Smooth muscle cell (in vitro differentiated cells): Measurements from ENCODE around the gene KRTAP10-3. TPM values are rescaled to one million over a fixed set of nuclear protein-coding genes. Genes with fewer than 3 reads are reported as not detected.

Experiments used
- DNase-seq: peaks from one replicate; lab custom pipeline; 2025; ENCODE audit not compliant: unreplicated experiment; lab: John Stamatoyannopoulos, UW
- H2AFZ ChIP-seq: fragments of 200-600 bp; sonication (generic); 2 replicates; pipeline ENCODE4 v1.6.0; 2016; ENCODE audit warnings: antibody characterized with exemption, low read depth, mild to moderate bottlenecking
- H3F3A ChIP-seq: fragments of 200-600 bp; sonication (generic); 2 replicates; pipeline ENCODE4 v1.6.0; 2017; ENCODE audit warnings: antibody characterized with exemption, low read depth
- H3K27ac ChIP-seq: fragments of 200-600 bp; sonication (generic); 2 replicates; pipeline ENCODE4 v1.5.1; 2016; ENCODE audit warnings: low read depth, mild to moderate bottlenecking
- H3K27me3 ChIP-seq: fragments of 200-600 bp; sonication (generic); 2 replicates; pipeline ENCODE4 v1.6.1; 2016; ENCODE audit warnings: low read depth, mild to moderate bottlenecking
- H3K36me3 ChIP-seq: fragments of 200-600 bp; sonication (generic); 2 replicates; pipeline ENCODE4 v1.5.1; 2016; ENCODE audit warnings: low read depth
- H3K4me1 ChIP-seq: fragments of 200-600 bp; sonication (generic); 2 replicates; pipeline ENCODE4 v1.5.1; 2016; ENCODE audit warnings: low read depth
- H3K4me2 ChIP-seq: fragments of 200-600 bp; sonication (generic); 2 replicates; pipeline ENCODE4 v1.6.0; 2016; ENCODE audit warnings: mild to moderate bottlenecking
- H3K4me3 ChIP-seq: fragments of 200-600 bp; sonication (generic); 2 replicates; pipeline ENCODE4 v1.5.1; 2016; ENCODE audit warnings: mild to moderate bottlenecking
- H3K79me2 ChIP-seq: fragments of 200-600 bp; sonication (generic); 2 replicates; pipeline ENCODE4 v1.6.0; 2016; ENCODE audit warnings: low read depth, mild to moderate bottlenecking
- H3K9ac ChIP-seq: fragments of 200-600 bp; sonication (generic); 2 replicates; pipeline ENCODE4 v1.6.0; 2016; ENCODE audit warnings: low read depth
- H3K9me3 ChIP-seq: fragments of 200-600 bp; sonication (generic); replicated peaks from 2 replicates; pipeline ENCODE4 v1.5.1; 2016; ENCODE audit warnings: low read depth
- H4K20me1 ChIP-seq: fragments of 200-600 bp; sonication (generic); 2 replicates; pipeline ENCODE4 v1.6.0; 2016; ENCODE audit warnings: low read depth
- WGBS: methylation state at CpG from one replicate; pipeline ENCODE4 v1.1.7; 2016; ENCODE audit warnings: low lambda C conversion rate; 5-methylcytosine and 5-hydroxymethylcytosine counted together
- polyA plus RNA-seq: library from polyadenylated mRNA; unstranded; fragments of >200 nt; fragmentation: Nextera tagmentation; extraction: Ambion mirVana; gene quantifications from 2 replicates; pipeline ENCODE4 v1.2.1, GENCODE V29; 2016
- total RNA-seq: library from RNA; depleted of rRNA; stranded (reverse); fragments of >200 nt; gene quantifications from 2 replicates; pipeline ENCODE4 v1.2.3, GENCODE V29; 2014
- TF ChIP-seq, protein P1 (sequence below): fragments of 200-600 bp; sonication (generic); IDR thresholded peaks from 2 replicates; pipeline ENCODE4 v1.5.1; 2017; ENCODE audit warnings: borderline replicate concordance, mild to moderate bottlenecking, antibody characterized with exemption; ENCODE audit not compliant: insufficient read depth, poor library complexity, severe bottlenecking

The KRTAP10-3 gene
- total and polyA plus RNA-seq, 2 experiments from 2014 or later, result not detected

DNA sequence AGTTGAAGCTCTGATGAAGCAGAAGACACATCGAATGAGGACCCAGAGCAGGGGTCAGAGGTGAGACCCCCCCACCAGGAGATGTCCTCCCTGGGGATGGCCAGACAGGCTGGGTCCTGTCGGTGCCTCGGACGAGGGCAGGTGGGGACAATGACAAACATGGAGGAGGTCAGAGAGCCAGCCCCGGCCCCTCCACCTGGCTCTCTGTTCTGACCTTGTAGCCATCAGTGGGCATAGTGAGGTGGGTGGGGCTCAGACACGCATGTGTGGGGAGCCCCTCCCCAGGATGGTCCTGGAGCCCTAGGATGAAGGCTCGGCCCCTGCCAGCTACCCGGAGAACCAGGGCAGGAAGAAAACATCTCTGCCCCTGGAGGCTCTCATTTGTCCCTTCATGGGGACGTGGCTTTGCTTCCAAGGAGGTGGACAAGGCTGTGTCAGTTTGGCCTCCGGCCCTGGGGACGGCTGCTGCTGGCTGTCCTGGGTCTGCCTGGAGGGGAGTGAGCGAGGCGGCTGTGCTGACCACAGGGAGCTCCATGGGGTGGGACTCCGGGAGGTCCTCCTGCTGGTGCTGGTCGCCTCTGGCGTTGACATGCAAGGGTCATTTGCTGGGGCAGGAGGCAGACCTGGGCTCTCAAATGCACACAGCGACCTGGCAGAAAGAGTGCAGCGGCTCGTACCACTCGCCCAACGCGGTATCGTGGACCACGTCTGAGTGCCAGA, 31.2 kb upstream of the KRTAP10-3 start:
- Histone ChIP-seq H2AFZ (no peak overlapping the region), H3K79me2 (no peaks in the 10 kb centered on the region), H3K4me1 (peaks cover 6% of the 10 kb centered on the region), H3K4me2 (no peak overlapping the region), H4K20me1 (no peaks in the 10 kb centered on the region), H3K36me3 (no peaks in the 10 kb centered on the region), H3K4me3 (no peak overlapping the region), H3F3A (no peaks in the 10 kb centered on the region), H3K9ac (no peak overlapping the region), H3K27ac (no peak overlapping the region), H3K9me3 (no peaks in the 10 kb centered on the region), H3K27me3 (no peaks in the 10 kb centered on the region)
- DNase-seq, result no peak
- 98% methylated on average over 24 of the region's 24 CpGs for WGBS
- TF ChIP-seq, protein P1, sequence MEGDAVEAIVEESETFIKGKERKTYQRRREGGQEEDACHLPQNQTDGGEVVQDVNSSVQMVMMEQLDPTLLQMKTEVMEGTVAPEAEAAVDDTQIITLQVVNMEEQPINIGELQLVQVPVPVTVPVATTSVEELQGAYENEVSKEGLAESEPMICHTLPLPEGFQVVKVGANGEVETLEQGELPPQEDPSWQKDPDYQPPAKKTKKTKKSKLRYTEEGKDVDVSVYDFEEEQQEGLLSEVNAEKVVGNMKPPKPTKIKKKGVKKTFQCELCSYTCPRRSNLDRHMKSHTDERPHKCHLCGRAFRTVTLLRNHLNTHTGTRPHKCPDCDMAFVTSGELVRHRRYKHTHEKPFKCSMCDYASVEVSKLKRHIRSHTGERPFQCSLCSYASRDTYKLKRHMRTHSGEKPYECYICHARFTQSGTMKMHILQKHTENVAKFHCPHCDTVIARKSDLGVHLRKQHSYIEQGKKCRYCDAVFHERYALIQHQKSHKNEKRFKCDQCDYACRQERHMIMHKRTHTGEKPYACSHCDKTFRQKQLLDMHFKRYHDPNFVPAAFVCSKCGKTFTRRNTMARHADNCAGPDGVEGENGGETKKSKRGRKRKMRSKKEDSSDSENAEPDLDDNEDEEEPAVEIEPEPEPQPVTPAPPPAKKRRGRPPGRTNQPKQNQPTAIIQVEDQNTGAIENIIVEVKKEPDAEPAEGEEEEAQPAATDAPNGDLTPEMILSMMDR, result no peak

- Histone ChIP-seq H4K20me1 (no peaks in the 10 kb centered on the region), H3K9me3 (no peaks in the 10 kb centered on the region), H3K27me3 (no peaks in the 10 kb centered on the region), H3K4me1 (peaks cover 6% of the 10 kb centered on the region), H3K4me2 (no peak overlapping the region), H3K36me3 (no peaks in the 10 kb centered on the region), H2AFZ (no peak overlapping the region), H3F3A (no peaks in the 10 kb centered on the region), H3K4me3 (no peak overlapping the region), H3K27ac (no peak overlapping the region), H3K9ac (no peak overlapping the region), H3K79me2 (no peaks in the 10 kb centered on the region)
- TF ChIP-seq, protein P1, result no peak
- WGBS, result 97% methylated on average over 2 of the region's 2 CpGs
- DNase-seq, result no peak
Observed at GRCh38 chr21:44589094-44589493, 30.5 kb upstream of the KRTAP10-3 start.

GRCh38 chr21:44585892-44586291, 27.3 kb upstream of the KRTAP10-3 start:
- Histone ChIP-seq H3K4me2 (no peak overlapping the region), H3K79me2 (no peaks in the 10 kb centered on the region), H3K27me3 (no peaks in the 10 kb centered on the region), H3K4me1 (peaks cover 3% of the 10 kb centered on the region), H4K20me1 (no peaks in the 10 kb centered on the region), H3K4me3 (no peak overlapping the region), H3K9me3 (peaks cover 9% of the 10 kb centered on the region), H3K9ac (no peak overlapping the region), H3K27ac (no peak overlapping the region), H3F3A (no peaks in the 10 kb centered on the region), H2AFZ (no peak overlapping the region), H3K36me3 (no peaks in the 10 kb centered on the region)
- TF ChIP-seq, protein P1, result no peak
- DNase-seq, result no peak
- whole genome bisulfite sequencing, result 87% methylated on average over 3 of the region's 3 CpGs

DNA sequence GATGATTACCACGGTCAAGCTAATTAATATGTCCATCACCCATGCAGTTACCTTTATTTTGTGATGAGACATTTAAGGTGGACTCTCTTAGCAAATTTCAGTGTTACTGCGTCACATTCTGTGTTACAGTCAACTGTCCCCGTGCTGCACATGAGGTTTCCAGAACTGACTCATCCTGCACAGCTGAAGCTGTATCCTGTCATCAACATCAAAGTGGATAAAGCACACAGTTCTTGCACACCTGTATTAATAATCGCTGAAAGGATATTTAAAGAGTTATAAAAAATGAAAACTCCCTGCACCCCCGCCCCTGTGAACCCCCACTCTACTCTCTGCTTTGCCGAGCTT, 25.2 kb upstream of the KRTAP10-3 start:
- peaks cover 3% of the 10 kb centered on the region for H3K4me1 ChIP-seq
- DNase-seq, result no peak
- no peaks in the 10 kb centered on the region for H4K20me1 ChIP-seq
- WGBS, result 81% methylated on average over 6 of the region's 6 CpGs
- H3K27ac ChIP-seq, result no peak overlapping the region
- H3K9me3 ChIP-seq, result peaks cover 9% of the 10 kb centered on the region
- no peaks in the 10 kb centered on the region for H3K79me2 ChIP-seq
- H3K27me3 ChIP-seq, result no peaks in the 10 kb centered on the region
- H3F3A ChIP-seq, result no peaks in the 10 kb centered on the region
- TF ChIP-seq, protein P1, result no peak
- H3K9ac ChIP-seq, result no peak overlapping the region
- no peak overlapping the region for H3K4me3 ChIP-seq
- no peaks in the 10 kb centered on the region for H3K36me3 ChIP-seq
- no peak overlapping the region for H2AFZ ChIP-seq
- no peak overlapping the region for H3K4me2 ChIP-seq
